Measurements from ENCODE around the gene CNKSR2. TPM values are rescaled to one million over a fixed set of nuclear protein-coding genes. Genes with fewer than 3 reads are reported as not detected.

Gene CNKSR2
- total RNA-seq, 2 experiments from 2014 or later, result 9.5 to 10.3 TPM

DNA sequence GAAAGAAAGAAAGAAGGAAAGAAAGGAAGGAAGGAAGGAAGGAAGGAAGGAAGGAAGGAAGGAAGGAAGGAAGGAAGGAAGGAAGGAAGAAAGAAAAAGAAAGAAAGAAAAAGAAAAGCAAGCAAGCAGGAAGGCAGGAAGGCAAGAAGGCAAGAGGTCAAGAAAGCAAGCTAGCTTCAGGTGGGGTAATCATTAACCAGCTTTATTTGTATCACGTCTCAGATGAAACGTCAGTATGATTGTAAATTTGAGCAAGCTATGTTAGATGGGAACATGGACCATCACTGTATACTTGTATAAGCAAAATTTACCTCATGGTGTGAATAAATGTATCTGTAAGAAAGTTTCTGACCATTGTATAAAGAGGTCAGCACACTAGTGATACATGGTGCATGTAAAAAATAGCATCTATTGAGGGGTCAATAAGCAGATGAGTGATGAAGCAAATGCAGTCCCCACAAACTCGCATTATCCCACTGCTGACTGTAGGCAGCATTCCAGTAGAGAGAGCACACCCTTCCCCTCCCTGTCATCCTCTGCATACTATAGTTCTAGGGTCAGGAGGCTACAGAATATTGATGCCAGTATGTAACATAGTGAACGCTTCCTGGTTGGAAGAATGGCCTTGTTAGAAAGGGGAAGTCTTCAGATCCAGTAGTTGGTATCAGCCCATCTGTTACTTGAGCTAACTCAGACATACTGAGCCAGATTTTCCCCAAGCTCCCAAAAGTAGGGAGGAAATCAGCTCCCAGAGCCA lies 300.4 kb downstream of the CNKSR2 start:
- POLR2A ChIA-PET, result no interaction called here
- DNase-seq, result no peak
- CTCF ChIA-PET, result no interaction called here
- Mint-ChIP-seq H3K4me1 (no peaks in the 10 kb centered on the region), H3K27me3 (no peaks in the 10 kb centered on the region), H3K4me3 (no peak overlapping the region), H3K9me3 (no peaks in the 10 kb centered on the region), H3K27ac (no peak overlapping the region), H3K36me3 (ENCODE audit: low read depth) (no peaks in the 10 kb centered on the region)

DNA sequence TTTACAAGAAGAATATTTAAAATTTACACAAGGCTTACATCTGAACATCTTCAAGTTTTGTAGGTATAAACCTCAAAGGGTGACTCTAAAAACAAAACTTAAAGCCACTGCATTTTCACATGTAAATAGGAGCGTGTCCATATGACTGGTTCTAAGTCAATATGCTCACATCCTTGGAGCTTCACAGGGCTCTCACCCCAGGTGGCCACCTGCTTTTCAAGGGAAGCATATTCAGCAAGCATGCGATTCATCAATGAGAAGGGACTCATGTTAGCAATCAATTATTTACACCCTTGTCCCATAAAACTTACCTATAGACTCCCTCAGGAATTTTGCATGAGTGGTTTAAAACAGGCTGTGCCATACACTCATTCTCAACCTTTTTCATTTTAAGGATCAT lies 301.7 kb downstream of the CNKSR2 start:
- Mint-ChIP-seq H3K27ac (no peak overlapping the region), H3K9me3 (no peaks in the 10 kb centered on the region), H3K4me3 (no peak overlapping the region), H3K27me3 (no peaks in the 10 kb centered on the region), H3K36me3 (ENCODE audit: low read depth) (no peaks in the 10 kb centered on the region), H3K4me1 (no peaks in the 10 kb centered on the region)
- DNase-seq, result no peak
- ChIA-PET POLR2A (no interaction called here), CTCF (no interaction called here)

DNA sequence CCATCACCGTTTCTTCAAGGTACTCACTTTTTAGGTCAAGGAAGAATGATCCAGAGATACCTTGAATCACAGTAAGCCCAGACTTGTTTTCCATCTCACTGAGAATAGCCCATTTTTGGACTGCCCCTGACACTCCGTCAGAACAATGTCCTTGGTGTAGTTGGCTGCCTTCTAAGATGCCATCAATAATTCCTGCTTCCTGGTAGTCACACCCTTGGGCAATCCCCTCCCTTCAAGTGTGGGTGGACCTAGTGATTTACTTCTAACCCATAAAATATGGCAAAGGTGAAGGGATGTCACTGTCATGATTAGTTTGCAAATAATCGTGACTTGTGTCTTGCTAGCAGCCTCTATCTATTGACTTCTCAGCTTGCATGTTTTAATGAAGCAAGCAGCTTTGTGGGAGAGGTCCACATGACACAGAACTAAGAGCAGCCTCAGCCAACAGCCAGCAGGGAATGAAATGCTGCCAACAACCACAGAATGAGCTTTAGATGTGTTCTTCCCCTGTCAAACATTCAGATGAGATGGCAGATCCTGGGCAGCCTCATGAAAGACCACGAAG lies 303.9 kb downstream of the CNKSR2 start:
- ChIA-PET POLR2A (no interaction called here), CTCF (no interaction called here)
- no peaks in the 10 kb centered on the region for H3K9me3 Mint-ChIP-seq
- H3K36me3 Mint-ChIP-seq (ENCODE audit: low read depth), result no peaks in the 10 kb centered on the region
- no peak overlapping the region for H3K4me3 Mint-ChIP-seq
- H3K4me1 Mint-ChIP-seq, result no peaks in the 10 kb centered on the region
- no peak overlapping the region for H3K27ac Mint-ChIP-seq
- H3K27me3 Mint-ChIP-seq, result no peaks in the 10 kb centered on the region
- no peak for DNase-seq

DNA sequence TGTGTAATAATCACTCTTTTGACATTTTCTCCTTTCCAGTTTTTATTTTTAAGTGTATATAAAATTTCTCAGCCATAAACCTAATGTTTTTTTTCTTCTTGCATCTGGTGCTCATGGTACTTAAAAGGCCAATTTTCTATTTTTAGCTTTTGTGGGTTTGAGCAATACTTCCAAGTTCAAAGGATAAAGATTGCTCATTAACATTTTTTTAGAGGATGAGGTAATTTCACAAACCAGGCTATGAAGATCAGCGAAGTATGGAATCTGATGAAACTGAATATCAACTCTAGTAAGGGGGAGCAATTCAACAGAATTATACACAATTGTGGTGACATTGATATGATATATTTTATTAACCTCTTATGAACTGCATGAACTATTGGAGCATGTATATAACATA lies 309.7 kb downstream of the CNKSR2 start:
- Mint-ChIP-seq H3K4me1 (no peaks in the 10 kb centered on the region), H3K36me3 (ENCODE audit: low read depth) (no peaks in the 10 kb centered on the region), H3K4me3 (no peak overlapping the region), H3K9me3 (no peaks in the 10 kb centered on the region), H3K27me3 (no peaks in the 10 kb centered on the region), H3K27ac (no peak overlapping the region)
- CTCF ChIA-PET, result no interaction called here
- no peak for DNase-seq
- POLR2A ChIA-PET, result no interaction called here

DNA sequence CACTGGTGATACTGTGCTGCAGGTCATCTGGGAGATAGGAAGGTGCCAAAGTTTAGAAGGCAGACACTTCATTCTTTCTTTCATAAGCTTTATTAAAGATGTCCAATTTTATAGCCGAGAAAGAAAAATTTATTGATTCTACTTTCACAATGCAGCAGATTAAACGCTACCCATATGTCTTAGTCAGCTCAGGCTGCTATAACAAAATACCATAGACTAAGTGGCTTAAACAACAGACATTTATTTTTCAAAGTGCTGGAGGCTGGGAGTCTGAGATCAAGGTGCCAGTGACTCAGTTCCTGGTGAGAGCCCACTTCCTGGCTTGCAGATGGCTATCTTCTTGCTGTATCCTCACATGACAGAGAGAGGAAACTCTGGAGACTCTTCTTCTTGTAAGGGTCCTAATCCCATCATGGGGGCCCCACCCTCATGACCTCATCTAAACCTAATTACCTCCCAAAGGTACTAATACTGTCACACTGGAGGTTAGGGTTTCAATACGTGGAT lies 317.3 kb downstream of the CNKSR2 start:
- H3K27me3 Mint-ChIP-seq, result no peaks in the 10 kb centered on the region
- H3K4me1 Mint-ChIP-seq, result peaks cover 9% of the 10 kb centered on the region
- no peak overlapping the region for H3K4me3 Mint-ChIP-seq
- no peaks in the 10 kb centered on the region for H3K9me3 Mint-ChIP-seq
- no peak overlapping the region for H3K27ac Mint-ChIP-seq
- CTCF ChIA-PET, result no interaction called here
- H3K36me3 Mint-ChIP-seq (ENCODE audit: low read depth), result no peaks in the 10 kb centered on the region
- POLR2A ChIA-PET, result no interaction called here
- DNase-seq, result no peak

DNA sequence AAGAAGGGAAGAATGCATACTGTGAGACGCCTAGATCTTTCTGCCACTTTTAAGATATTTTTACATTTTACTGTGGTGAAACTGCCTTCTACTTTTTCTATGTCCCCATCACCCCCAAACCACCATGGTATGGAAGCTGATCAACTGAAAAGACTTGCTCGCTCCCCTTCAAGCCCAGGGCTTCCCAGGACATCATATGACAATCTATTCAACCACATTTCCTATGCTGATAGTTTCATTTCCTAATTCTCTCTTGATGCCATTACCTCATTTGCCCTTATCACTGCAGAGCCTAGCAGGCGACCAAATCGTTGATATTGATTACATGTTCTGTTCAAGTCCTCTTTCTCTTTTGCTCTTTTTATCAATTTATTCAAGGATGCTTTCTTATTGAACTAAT lies 324.1 kb downstream of the CNKSR2 start:
- Mint-ChIP-seq H3K4me3 (no peak overlapping the region), H3K27me3 (no peaks in the 10 kb centered on the region), H3K27ac (no peak overlapping the region), H3K9me3 (no peaks in the 10 kb centered on the region), H3K4me1 (no peaks in the 10 kb centered on the region), H3K36me3 (ENCODE audit: low read depth) (no peaks in the 10 kb centered on the region)
- POLR2A ChIA-PET, result no interaction called here
- DNase-seq, result no peak
- CTCF ChIA-PET, result no interaction called here

DNA sequence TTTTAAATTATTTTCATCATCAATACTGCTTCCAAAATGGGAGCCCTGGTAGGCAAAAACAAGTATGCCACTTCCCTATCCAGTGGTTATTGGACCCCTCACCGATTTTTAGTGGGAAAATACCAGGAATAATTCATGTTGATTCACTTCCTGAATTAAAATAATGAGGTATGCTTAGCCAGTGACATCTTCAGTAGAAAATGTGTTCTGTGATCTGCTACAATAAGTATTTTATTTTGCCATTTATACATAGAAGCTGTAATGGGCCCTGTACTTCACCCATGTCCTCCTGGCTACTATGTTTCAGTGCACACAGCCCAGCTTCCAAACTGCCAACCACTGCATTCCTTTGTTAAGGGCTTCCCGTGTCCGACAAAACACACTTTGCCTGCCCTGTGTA lies 324.9 kb downstream of the CNKSR2 start:
- Mint-ChIP-seq H3K9me3 (no peaks in the 10 kb centered on the region), H3K4me3 (no peak overlapping the region), H3K4me1 (no peaks in the 10 kb centered on the region), H3K27ac (no peak overlapping the region), H3K36me3 (ENCODE audit: low read depth) (no peaks in the 10 kb centered on the region), H3K27me3 (no peaks in the 10 kb centered on the region)
- CTCF ChIA-PET, result no interaction called here
- POLR2A ChIA-PET, result interaction anchor here (0.6 kb wide), 1 partner anchor 543 kb away, joined by 3 read pairs; no protein-coding TSS in a partner anchor
- no peak for DNase-seq

DNA sequence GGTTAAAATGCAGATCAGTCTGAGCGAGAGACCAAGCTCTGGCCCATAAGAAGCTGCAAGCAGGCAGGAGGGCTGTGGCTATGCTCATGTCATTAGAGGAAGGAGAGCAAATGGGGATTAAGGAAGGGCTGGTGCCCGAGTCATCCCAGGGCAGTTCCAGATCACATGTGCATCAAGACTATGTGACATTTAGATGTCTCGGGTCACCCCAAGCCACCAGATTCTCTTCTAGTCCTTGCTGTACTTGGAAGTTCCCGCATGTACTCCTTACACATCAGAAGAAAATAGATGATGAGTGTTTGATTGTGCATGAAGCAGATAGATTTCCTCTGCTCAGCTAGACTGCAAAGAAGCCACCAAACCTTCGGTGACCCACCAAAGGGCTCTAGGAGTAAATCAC lies 326.1 kb downstream of the CNKSR2 start:
- Mint-ChIP-seq H3K9me3 (no peaks in the 10 kb centered on the region), H3K36me3 (ENCODE audit: low read depth) (no peaks in the 10 kb centered on the region), H3K4me1 (no peaks in the 10 kb centered on the region), H3K27me3 (no peaks in the 10 kb centered on the region), H3K4me3 (no peak overlapping the region), H3K27ac (no peak overlapping the region)
- POLR2A ChIA-PET, result no interaction called here
- CTCF ChIA-PET, result no interaction called here
- no peak for DNase-seq

DNA sequence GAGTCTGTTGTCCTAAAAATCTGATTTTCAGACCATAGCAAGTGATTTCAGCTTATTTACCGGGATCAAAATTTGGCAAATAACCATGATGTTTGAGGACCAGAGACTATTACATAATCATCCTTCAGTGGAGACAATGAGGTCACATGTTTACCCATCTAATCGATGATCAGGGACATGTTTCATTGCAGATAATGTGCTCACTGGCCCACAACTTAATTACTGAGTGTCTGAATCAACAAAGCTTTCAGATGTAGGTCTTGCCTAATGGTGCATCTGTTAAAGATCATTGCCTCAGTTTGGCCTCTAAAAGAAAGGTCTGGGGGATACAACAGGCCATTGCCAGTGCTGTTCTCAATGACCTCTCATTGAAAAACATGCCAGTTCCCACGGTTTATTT lies 326.7 kb downstream of the CNKSR2 start:
- Mint-ChIP-seq H3K27ac (no peak overlapping the region), H3K9me3 (no peaks in the 10 kb centered on the region), H3K36me3 (ENCODE audit: low read depth) (no peaks in the 10 kb centered on the region), H3K4me3 (no peak overlapping the region), H3K27me3 (no peaks in the 10 kb centered on the region), H3K4me1 (no peaks in the 10 kb centered on the region)
- POLR2A ChIA-PET, result no interaction called here
- CTCF ChIA-PET, result no interaction called here
- no peak for DNase-seq

DNA sequence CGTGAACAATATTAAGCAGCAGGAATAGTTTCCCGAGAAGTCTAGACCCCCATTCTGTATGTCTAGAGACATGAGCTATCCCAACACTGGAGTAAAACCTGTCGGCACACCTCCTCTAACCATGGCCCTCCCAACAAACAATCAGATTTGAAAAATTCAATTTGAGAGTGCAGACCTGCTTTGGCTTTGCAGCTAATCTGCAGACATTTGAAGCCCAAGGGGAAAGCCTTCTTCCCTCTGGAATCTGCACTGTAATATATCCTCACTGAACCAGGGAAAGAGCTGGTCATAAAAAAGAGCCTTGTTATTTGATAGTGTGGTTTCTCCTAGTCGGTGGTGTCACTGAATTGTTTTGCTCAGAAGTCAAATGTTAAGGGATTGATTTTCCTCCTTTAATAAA lies 328.5 kb downstream of the CNKSR2 start:
- Mint-ChIP-seq H3K36me3 (ENCODE audit: low read depth) (no peaks in the 10 kb centered on the region), H3K4me3 (no peak overlapping the region), H3K4me1 (no peaks in the 10 kb centered on the region), H3K9me3 (no peaks in the 10 kb centered on the region), H3K27ac (no peak overlapping the region), H3K27me3 (no peaks in the 10 kb centered on the region)
- ChIA-PET CTCF (no interaction called here), POLR2A (no interaction called here)
- no peak for DNase-seq
